Memory B cell (primary cell): ENCODE data around the gene CLPSL1.

ENCODE experiments used
- ATAC-seq: fragments of 150-1000 bp; cut with Tn5 transposase; 2 replicates; pipeline ENCODE4 v1.10.0; 2021; ENCODE audit warnings: low read depth, mild to moderate bottlenecking, moderate library complexity
- DNase-seq, 2 donors: peaks; one replicate each; pipeline ENCODE4 v3.0.0; 2022; ENCODE audit warnings: low spot score in 2 of 2
- H3K27ac Mint-ChIP-seq: one replicate; pipeline ENCODE4 v1.8.0; 2022; ENCODE audit warnings: mild to moderate bottlenecking, moderate library complexity, mixed read lengths
- H3K27me3 Mint-ChIP-seq: one replicate; pipeline ENCODE4 v1.8.0; 2022; ENCODE audit warnings: mixed read lengths
- H3K36me3 Mint-ChIP-seq: one replicate; pipeline ENCODE4 v1.8.0; 2022; ENCODE audit warnings: mild to moderate bottlenecking, mixed read lengths
- H3K4me1 Mint-ChIP-seq: one replicate; pipeline ENCODE4 v1.8.0; 2022; ENCODE audit warnings: mixed read lengths
- H3K4me3 Mint-ChIP-seq: one replicate; pipeline ENCODE4 v1.8.0; 2022; ENCODE audit warnings: mild to moderate bottlenecking, moderate library complexity, mixed read lengths
- H3K9me3 Mint-ChIP-seq: one replicate; pipeline ENCODE4 v1.8.0; 2022; ENCODE audit warnings: mixed read lengths

The CLPSL1 gene

GRCh38 chr6:35831257-35832007 is 50.6 kb downstream of the CLPSL1 start:
- Mint-ChIP-seq H3K27ac (no peak overlapping the region), H3K9me3 (no peaks in the 10 kb centered on the region), H3K27me3 (peaks cover 1% of the 10 kb centered on the region), H3K36me3 (peaks cover 14% of the 10 kb centered on the region), H3K4me3 (no peak overlapping the region), H3K4me1 (no peaks in the 10 kb centered on the region)
- ATAC-seq: no peak
- no peak for DNase-seq

GRCh38 chr6:35833536-35833935 is 52.7 kb downstream of the CLPSL1 start:
- no peaks in the 10 kb centered on the region for H3K4me1 Mint-ChIP-seq
- H3K4me3 Mint-ChIP-seq: no peak overlapping the region
- ATAC-seq: no peak
- no peak for DNase-seq
- no peaks in the 10 kb centered on the region for H3K9me3 Mint-ChIP-seq
- no peaks in the 10 kb centered on the region for H3K27me3 Mint-ChIP-seq
- H3K36me3 Mint-ChIP-seq: peaks cover 18% of the 10 kb centered on the region
- H3K27ac Mint-ChIP-seq: no peak overlapping the region
